NCI-H1436 treated with DMSO at 0.1 percent for 48 hours (cell line): ENCODE measurements around the gene CAMSAP1.

Experiments used
- DNase-seq: peaks from one replicate; lab custom pipeline; 2025; lab: John Stamatoyannopoulos, UW

The CAMSAP1 gene

GRCh38 chr9:135792268-135793128 lies 114.8 kb downstream of the CAMSAP1 start:
- no peak for DNase-seq

- no peak for DNase-seq
These were observed 115.7 kb downstream of the CAMSAP1 start for GRCh38 chr9:135791431-135792267.

GRCh38 chr9:135790850-135791249 lies 116.5 kb downstream of the CAMSAP1 start:
- DNase-seq: no peak

- DNase-seq: no peak
These were observed 117.0 kb downstream of the CAMSAP1 start for GRCh38 chr9:135790356-135790755.

GRCh38 chr9:135789838-135790291 lies 117.5 kb downstream of the CAMSAP1 start:
- DNase-seq: no peak

- no peak for DNase-seq
These were observed 118.6 kb downstream of the CAMSAP1 start for GRCh38 chr9:135788576-135789300.

- DNase-seq: no peak
These were observed 119.4 kb downstream of the CAMSAP1 start for GRCh38 chr9:135787776-135788575.

GRCh38 chr9:135787317-135787716 lies 120.0 kb downstream of the CAMSAP1 start:
- no peak for DNase-seq

GRCh38 chr9:135786146-135786690 lies 121.1 kb downstream of the CAMSAP1 start:
- no peak for DNase-seq

GRCh38 chr9:135785013-135785575 lies 122.3 kb downstream of the CAMSAP1 start:
- no peak for DNase-seq

GRCh38 chr9:135783540-135784245 lies 123.7 kb downstream of the CAMSAP1 start:
- no peak for DNase-seq

GRCh38 chr9:135782946-135783345 lies 124.4 kb downstream of the CAMSAP1 start:
- DNase-seq: no peak

GRCh38 chr9:135780626-135781025 lies 126.7 kb downstream of the CAMSAP1 start:
- DNase-seq: no peak

GRCh38 chr9:135780086-135780485 lies 127.3 kb downstream of the CAMSAP1 start:
- no peak for DNase-seq

- DNase-seq: no peak
These were observed 127.8 kb downstream of the CAMSAP1 start for GRCh38 chr9:135779571-135779970.

GRCh38 chr9:135778421-135778820 lies 128.9 kb downstream of the CAMSAP1 start:
- DNase-seq: no peak

GRCh38 chr9:135777623-135778177 lies 129.6 kb downstream of the CAMSAP1 start:
- DNase-seq: no peak

- no peak for DNase-seq
These were observed 130.3 kb downstream of the CAMSAP1 start for GRCh38 chr9:135776893-135777622.

- DNase-seq: no peak
These were observed 131.4 kb downstream of the CAMSAP1 start for GRCh38 chr9:135775911-135776310.
